Hematopoietic multipotent progenitor cell (in vitro differentiated cells): ENCODE measurements around the gene IMPG2. TPM values are rescaled to one million over a fixed set of nuclear protein-coding genes. Genes with fewer than 3 reads are reported as not detected.

Source experiments
- DNase-seq, 3 donors: peaks; one replicate each; pipeline ENCODE4 v3.0.0-alpha.2; 2011 to 2015; ENCODE audit warnings: low read depth in 2 of 3, low spot score in 2 of 3
- total RNA-seq: library from RNA; depleted of rRNA; stranded (reverse); fragments of >200 nt; gene quantifications from one replicate; pipeline ENCODE4 v1.2.3, GENCODE V29; 2012

The IMPG2 gene
- total RNA-seq, 1 donor = 0.27 TPM

GRCh38 chr3:101278727-101279126 lies 41.6 kb downstream of the IMPG2 start:
- no peak for DNase-seq

GRCh38 chr3:101273608-101274007 lies 46.8 kb downstream of the IMPG2 start:
- DNase-seq = no peak

GRCh38 chr3:101273156-101273555 lies 47.2 kb downstream of the IMPG2 start:
- no peak for DNase-seq

GRCh38 chr3:101271728-101272127 lies 48.6 kb downstream of the IMPG2 start:
- no peak for DNase-seq

- no peak for DNase-seq
Measured at GRCh38 chr3:101270149-101270548, 50.2 kb downstream of the IMPG2 start.

- no peak for DNase-seq
Measured at GRCh38 chr3:101268971-101269671, 51.3 kb downstream of the IMPG2 start.

- DNase-seq = no peak
Measured at GRCh38 chr3:101268141-101268540, 52.2 kb downstream of the IMPG2 start.

GRCh38 chr3:101266566-101266965 lies 53.8 kb downstream of the IMPG2 start:
- DNase-seq = no peak

- no peak for DNase-seq
Measured at GRCh38 chr3:101266071-101266470, 54.3 kb downstream of the IMPG2 start.

- no peak for DNase-seq
Measured at GRCh38 chr3:101262393-101263240, 57.8 kb downstream of the IMPG2 start.

- DNase-seq = no peak
Measured at GRCh38 chr3:101261506-101261905, 58.9 kb downstream of the IMPG2 start.

- peak in 1 of 3 donors; percentile 4 for DNase-seq
Measured at GRCh38 chr3:101259485-101260341, 60.7 kb downstream of the IMPG2 start.

- DNase-seq = no peak
Measured at GRCh38 chr3:101256511-101256910, 63.9 kb downstream of the IMPG2 start.

- DNase-seq = no peak
Measured at GRCh38 chr3:101255441-101255840, 64.9 kb downstream of the IMPG2 start.

GRCh38 chr3:101253396-101253795 lies 67.0 kb downstream of the IMPG2 start:
- DNase-seq = no peak

- no peak for DNase-seq
Measured at GRCh38 chr3:101252945-101253344, 67.4 kb downstream of the IMPG2 start.

GRCh38 chr3:101252307-101252706 lies 68.1 kb downstream of the IMPG2 start:
- DNase-seq = no peak

GRCh38 chr3:101251441-101251840 lies 68.9 kb downstream of the IMPG2 start:
- no peak for DNase-seq

- DNase-seq = peak in 1 of 3 donors; percentile 5
Measured at GRCh38 chr3:101249522-101249921, 70.9 kb downstream of the IMPG2 start.

- no peak for DNase-seq
Measured at GRCh38 chr3:101248736-101249135, 71.6 kb downstream of the IMPG2 start.

GRCh38 chr3:101244212-101244575 lies 76.2 kb downstream of the IMPG2 start:
- DNase-seq = no peak
